GM12878 (cell line): ENCODE data around the gene CYP1A1. TPM values are rescaled to one million over a fixed set of nuclear protein-coding genes. Genes with fewer than 3 reads are reported as not detected.

Source experiments
- ATAC-seq: fragments of 200-7000 bp; cut with Tn5 transposase; 3 replicates; pipeline ENCODE4 v1.9.1; 2020; ENCODE audit warnings: mild to moderate bottlenecking, moderate library complexity
- BruUV-seq: library from RNA; stranded (reverse); fragments of 400-500 nt; replicated peaks from 2 replicates; lab custom pipeline; 2021; lab: Mats Ljungman, UMichigan
- CTCF ChIA-PET: fragments of 300-600 bp; sonication (Branson Sonifier 250); formaldehyde crosslinking; extraction: SDS; loops from one replicate; lab custom pipeline; 2021; ENCODE audit warnings: inconsistent platforms; lab: Yijun Ruan, JAX
- POLR2A ChIA-PET: fragments of 350-600 bp; formaldehyde crosslinking; extraction: SDS; loops from one replicate; lab custom pipeline; 2021; ENCODE audit warnings: inconsistent platforms; lab: Charles Lee
- RAD21 ChIA-PET: fragments of 300-600 bp; sonication (Branson Sonifier 250); formaldehyde crosslinking; loops from one replicate; lab custom pipeline; 2023; ENCODE audit warnings: antibody characterized with exemption; ENCODE audit not compliant: unreplicated experiment; lab: Charles Lee
- SMC1A ChIA-PET: fragments of 300-600 bp; sonication (Branson Sonifier 250); formaldehyde crosslinking; loops from one replicate; lab custom pipeline; 2023; ENCODE audit not compliant: unreplicated experiment, uncharacterized antibody; lab: Charles Lee
- DNase-seq: peaks from one replicate; pipeline ENCODE4 v3.0.0-alpha.2; 2011; ENCODE audit warnings: low read depth, low spot score
- FAIRE-seq: peaks from 3 replicates; lab custom pipeline; 2011; peaks lifted over from hg19 to GRCh38; lab: Jason Lieb, UNC
- H2AFZ ChIP-seq: 2 replicates; pipeline ENCODE4 v1.6.0; 2011; ENCODE audit warnings: low read depth, low read length, control low read depth; ENCODE audit not compliant: control insufficient read depth
- H3K27ac ChIP-seq: 2 replicates; pipeline ENCODE4 v1.5.1; 2011; ENCODE audit warnings: control low read depth; ENCODE audit not compliant: control insufficient read depth, insufficient read depth
- H3K27me3 ChIP-seq, 2 experiments: replicated peaks in 1 of 2; 2 replicates each; pipeline versions ENCODE4 v1.6.0 to v1.6.1; 2011; ENCODE audit warnings: low read length in 1 of 2; ENCODE audit not compliant: control insufficient read depth in 2 of 2, insufficient read depth in 2 of 2
- H3K36me3 ChIP-seq, 2 experiments: 2 replicates each; pipeline ENCODE4 v1.5.1; 2011; ENCODE audit warnings: low read length in 1 of 2; ENCODE audit not compliant: control insufficient read depth in 2 of 2, insufficient read depth in 2 of 2
- H3K4me1 ChIP-seq: 2 replicates; pipeline ENCODE4 v1.6.1; 2011; ENCODE audit warnings: mild to moderate bottlenecking, low read length, moderate library complexity, mixed read lengths; ENCODE audit not compliant: control insufficient read depth, insufficient read depth
- H3K4me2 ChIP-seq: 2 replicates; pipeline ENCODE4 v1.6.0; 2011; ENCODE audit warnings: control low read depth; ENCODE audit not compliant: control insufficient read depth, insufficient read depth
- H3K4me3 ChIP-seq: fragments of 200-600 bp; sonication (generic); 2 replicates; pipeline ENCODE4 v1.5.1; 2016
- H3K79me2 ChIP-seq: 2 replicates; pipeline ENCODE4 v1.6.0; 2011; ENCODE audit warnings: low read length; ENCODE audit not compliant: control insufficient read depth, insufficient read depth
- H3K9ac ChIP-seq: 2 replicates; pipeline ENCODE4 v1.8.0; 2011; ENCODE audit warnings: low read length, control low read depth, mixed read lengths; ENCODE audit not compliant: control insufficient read depth, insufficient read depth
- H3K9me3 ChIP-seq: replicated peaks from 3 replicates; pipeline ENCODE4 v1.5.1; 2011; ENCODE audit warnings: mild to moderate bottlenecking, low read length; ENCODE audit not compliant: control insufficient read depth, insufficient read depth
- H4K20me1 ChIP-seq: 2 replicates; pipeline ENCODE4 v1.6.0; 2011; ENCODE audit not compliant: control insufficient read depth, insufficient read depth
- CEBPB ChIP-seq, 2 experiments: fragments of 150-350 bp in 1 of 2; IDR thresholded peaks; 2 replicates each; pipeline ENCODE4 v1.6.1; 2012 to 2014; ENCODE audit warnings: low read depth in 2 of 2, low read length in 2 of 2, borderline replicate concordance in 1 of 2, inconsistent platforms in 1 of 2
- CREB1 ChIP-seq: IDR thresholded peaks from 2 replicates; pipeline ENCODE4 v1.6.1; 2012; ENCODE audit warnings: low read depth, mild to moderate bottlenecking, inconsistent platforms
- CUX1 ChIP-seq: IDR thresholded peaks from 2 replicates; pipeline ENCODE4 v1.6.1; 2012; ENCODE audit warnings: improper control_type of control experiment, low read depth, low read length; ENCODE audit not compliant: insufficient replicate concordance
- MEF2B ChIP-seq: fragments of 450-650 bp; IDR thresholded peaks from 2 replicates; pipeline ENCODE4 v1.6.1; 2018; ENCODE audit warnings: mild to moderate bottlenecking, moderate library complexity; ENCODE audit not compliant: partially characterized antibody, poor library complexity, severe bottlenecking
- NKRF ChIP-seq: fragments of 450-650 bp; conservative IDR thresholded peaks from 2 replicates; pipeline ENCODE4 v1.6.1; 2017; ENCODE audit warnings: mild to moderate bottlenecking, moderate library complexity
- USF2 ChIP-seq: IDR thresholded peaks from 2 replicates; pipeline ENCODE4 v1.6.1; 2011; ENCODE audit warnings: low read depth, low read length, improper control_type of control experiment, borderline replicate concordance
- WGBS: methylation state at CpG from one replicate; pipeline ENCODE4 v1.1.6; 2016; ENCODE audit warnings: low lambda C conversion rate; ENCODE audit not compliant: insufficient replicate concordance, insufficient coverage; ENCODE audit errors: missing lambda C conversion rate; 5-methylcytosine and 5-hydroxymethylcytosine counted together
- in situ Hi-C: fragments of 300-500 bp; cut with MboI; formaldehyde crosslinking; loops from 9 replicates; pipeline ENCODE4 v1.14.3; 2018; ENCODE audit warnings: mixed read lengths
- intact Hi-C: fragments of 100-400 bp; cut with micrococcal nuclease; formaldehyde crosslinking; loops from one replicate; pipeline ENCODE4 v1.14.2; 2022; ENCODE audit not compliant: unreplicated experiment
- polyA plus RNA-seq, 11 experiments: library from polyadenylated mRNA; depleted of rRNA in 4 of 11; unstranded in 6 of 11; stranded (reverse) in 5 of 11; fragments of >200 nt; fragmentation: Nextera tagmentation in 4 of 11; fragmentation: Illumina TruSeq in 1 of 11; extraction: Ambion mirVana in 4 of 11; extraction: Trizol in 1 of 11; gene quantifications; 1 replicate in 1 of 11; 2 replicates in 10 of 11; pipeline versions ENCODE4 v1.2.1 to v1.2.3, GENCODE V29; 2011 to 2016; ENCODE audit warnings: inconsistent platforms in 2 of 11, missing spikeins in 2 of 11, low read depth in 1 of 11
- total RNA-seq, 4 experiments: library from RNA; depleted of rRNA in 3 of 4; stranded (reverse); fragments of >200 nt in 3 of 4; fragmentation: Illumina TruSeq in 1 of 4; extraction: Trizol in 1 of 4; gene quantifications; 2 replicates each; pipeline versions ENCODE4 v1.2.1 to v1.2.3, GENCODE V29; 2013 to 2021

CYP1A1 gene
- total and polyA plus RNA-seq, 10 of the 15 experiments (the other 5 are each of a cell fraction or from before 2014, with no cell fraction given), result 0.04 to 0.71 (median 0.07) TPM; not detected in 4

DNA sequence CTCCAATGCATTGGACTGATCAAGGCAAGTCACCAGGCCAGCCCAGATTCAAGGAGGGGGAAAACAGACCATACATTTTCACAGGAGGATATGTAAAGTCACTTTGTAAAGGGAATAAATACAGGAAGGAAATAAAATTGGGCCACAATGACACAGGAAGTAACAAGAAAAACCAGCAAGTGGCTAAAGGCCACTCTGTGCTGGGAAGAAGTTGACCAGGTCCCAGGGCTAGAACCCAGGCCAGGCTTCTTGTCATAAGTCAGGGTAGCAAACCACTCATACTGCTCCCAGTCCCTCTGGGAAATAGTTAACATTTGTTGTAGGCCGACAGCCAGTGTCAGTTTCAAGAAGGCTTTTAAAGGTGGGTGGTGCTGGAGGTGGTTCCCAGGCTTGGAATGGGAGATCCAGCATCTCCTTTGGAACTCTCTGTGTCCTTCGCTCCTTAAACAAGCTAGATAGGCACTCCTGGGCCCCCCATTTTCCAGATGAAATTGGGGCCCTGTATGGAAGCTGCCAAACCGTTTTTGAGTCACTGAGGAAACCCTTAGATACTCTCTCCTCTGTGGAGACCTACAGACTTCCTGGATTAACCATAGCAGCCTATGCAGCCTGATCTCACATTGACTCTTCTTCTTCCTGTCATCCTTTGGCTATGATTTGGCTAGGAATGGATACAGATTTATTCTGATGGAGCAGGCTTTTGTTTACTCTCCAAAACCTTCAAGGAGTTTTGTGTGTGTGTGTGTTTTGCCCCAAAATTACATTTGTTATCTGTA, 14.8 kb downstream of the CYP1A1 start:
- Histone ChIP-seq H3K9me3 (no peaks in the 10 kb centered on the region), H3K27ac (no peak overlapping the region), H3K4me2 (no peak overlapping the region), H4K20me1 (no peaks in the 10 kb centered on the region), H3K27me3 (no peaks in the 10 kb centered on the region; a peak in 1 of 4 replicates), H2AFZ (no peak overlapping the region), H3K9ac (no peak overlapping the region), H3K4me3 (no peak overlapping the region), H3K79me2 (no peaks in the 10 kb centered on the region), H3K4me1 (no peaks in the 10 kb centered on the region), H3K36me3 (no peaks in the 10 kb centered on the region)
- FAIRE-seq (no peak), ATAC-seq (no peak), DNase-seq (no peak)
- WGBS, result 0% methylated on average over 3 of the region's 3 CpGs
- in situ Hi-C loops, result no loop called here
- TF ChIP-seq MEF2B, result no peak
- ChIA-PET RAD21 (no interaction called here), CTCF (interaction anchor here (0.6 kb wide), 1 partner anchor 91 kb away, joined by 4 read pairs; no protein-coding TSS in a partner anchor), SMC1A (interaction anchor here (0.6 kb wide), 1 partner anchor 198 kb away, joined by 3 read pairs; no protein-coding TSS in a partner anchor), POLR2A (no interaction called here)
- intact Hi-C loops, result no loop called here
- BruUV-seq, result no TSS peak

DNA sequence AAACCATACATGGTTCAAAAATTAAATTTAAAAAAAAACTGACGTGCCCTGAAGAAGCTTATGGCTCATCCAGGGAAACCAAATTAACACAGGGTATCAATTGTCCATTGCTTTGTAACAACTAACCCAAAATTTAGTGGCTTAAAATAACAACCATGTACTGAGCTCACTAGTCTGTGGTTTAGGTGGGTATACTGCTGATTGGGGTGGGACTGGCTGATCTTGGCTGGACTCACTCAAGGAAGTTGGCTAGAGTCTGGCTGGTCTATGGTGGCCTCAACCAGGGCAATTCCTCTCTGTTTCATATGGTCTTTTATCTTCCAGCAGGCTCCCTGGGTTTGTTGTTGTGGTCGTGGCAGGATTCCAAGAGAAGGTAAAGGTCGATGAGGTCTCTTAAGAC, 15.4 kb downstream of the CYP1A1 start:
- Histone ChIP-seq H3K4me1 (no peaks in the 10 kb centered on the region), H3K4me3 (no peak overlapping the region), H3K9me3 (no peaks in the 10 kb centered on the region), H3K9ac (no peak overlapping the region), H3K27ac (no peak overlapping the region), H2AFZ (no peak overlapping the region), H3K79me2 (no peaks in the 10 kb centered on the region), H3K27me3 (no peaks in the 10 kb centered on the region; a peak in 1 of 4 replicates), H4K20me1 (no peaks in the 10 kb centered on the region), H3K4me2 (no peak overlapping the region), H3K36me3 (no peaks in the 10 kb centered on the region)
- ChIA-PET CTCF (interaction anchor here (0.6 kb wide), 1 partner anchor 90 kb away, joined by 4 read pairs; no protein-coding TSS in a partner anchor), POLR2A (no interaction called here), RAD21 (no interaction called here), SMC1A (interaction anchor here (0.6 kb wide), 2 partner anchors 197 to 667 kb away, joined by 3 read pairs; no protein-coding TSS in a partner anchor)
- WGBS, result 2% methylated on average over 3 of the region's 3 CpGs
- intact Hi-C loops, result no loop called here
- in situ Hi-C loops, result no loop called here
- DNase-seq (no peak), ATAC-seq (no peak), FAIRE-seq (no peak)
- no TSS peak for BruUV-seq
- TF ChIP-seq CREB1 (no peak), USF2 (no peak), CUX1 (no peak), NKRF (no peak), CEBPB (IDR thresholded peaks at IDR 0.05; ENCODE audit: borderline replicate concordance in 1 of 2, low read depth in 2 of 2, low read length in 2 of 2) (no peak)
